DOHH2 (cell line): Measurements from ENCODE around the gene IRX1.

Source experiments
- H3F3A ChIP-seq: fragments of 200-600 bp; sonication (generic), shearing (Covaris generic); 2 replicates; pipeline ENCODE4 v1.6.0; 2016; ENCODE audit warnings: antibody characterized with exemption, mild to moderate bottlenecking; ENCODE audit not compliant: control insufficient read depth, insufficient read depth
- H3K27ac ChIP-seq: fragments of 200-600 bp; sonication (generic); 2 replicates; pipeline ENCODE4 v1.5.1; 2014; ENCODE audit warnings: low read depth, mild to moderate bottlenecking, low read length, moderate library complexity
- H3K27me3 ChIP-seq: fragments of 200-600 bp; sonication (generic); 2 replicates; pipeline ENCODE4 v1.6.1; 2014; ENCODE audit warnings: mild to moderate bottlenecking, low read length, mixed read lengths; ENCODE audit not compliant: control insufficient read depth
- H3K36me3 ChIP-seq: fragments of 200-600 bp; sonication (generic); 2 replicates; pipeline ENCODE4 v1.6.1; 2014; ENCODE audit warnings: mild to moderate bottlenecking, low read length, moderate library complexity, mixed read lengths; ENCODE audit not compliant: control insufficient read depth
- H3K4me1 ChIP-seq: fragments of 200-600 bp; sonication (generic); 2 replicates; pipeline ENCODE4 v1.6.1; 2014; ENCODE audit warnings: mild to moderate bottlenecking, low read length, mixed read lengths; ENCODE audit not compliant: control insufficient read depth
- H3K4me2 ChIP-seq: fragments of 200-600 bp; sonication (generic); 2 replicates; pipeline ENCODE4 v1.6.0; 2014; ENCODE audit warnings: mild to moderate bottlenecking, low read length, moderate library complexity
- H3K4me3 ChIP-seq: fragments of 200-600 bp; sonication (generic); 2 replicates; pipeline ENCODE4 v1.5.1; 2014; ENCODE audit warnings: mild to moderate bottlenecking, low read length, mixed read lengths
- H3K79me2 ChIP-seq: fragments of 200-600 bp; sonication (generic); 2 replicates; pipeline ENCODE4 v1.6.1; 2014; ENCODE audit warnings: mild to moderate bottlenecking, low read length, mixed read lengths; ENCODE audit not compliant: control insufficient read depth
- H3K9me2 ChIP-seq: fragments of 200-600 bp; sonication (generic); replicated peaks from 2 replicates; pipeline ENCODE4 v1.6.1; 2014; ENCODE audit warnings: mild to moderate bottlenecking, low read length, mixed read lengths; ENCODE audit not compliant: control insufficient read depth
- H3K9me3 ChIP-seq: fragments of 200-600 bp; sonication (generic); 2 replicates; pipeline ENCODE4 v1.6.1; 2014; ENCODE audit warnings: antibody characterized with exemption, low read length, mixed read lengths; ENCODE audit not compliant: control insufficient read depth, insufficient read depth
- H4K20me1 ChIP-seq: fragments of 200-600 bp; sonication (generic); 2 replicates; pipeline ENCODE4 v1.6.0; 2014; ENCODE audit warnings: low read depth, mild to moderate bottlenecking, antibody characterized with exemption, low read length, moderate library complexity; ENCODE audit not compliant: control insufficient read depth, insufficient read depth
- EZH2phosphoT487 ChIP-seq: fragments of 200-600 bp; sonication (generic); IDR thresholded peaks from 2 replicates; pipeline ENCODE4 v1.6.1; 2017; ENCODE audit warnings: borderline replicate concordance, mild to moderate bottlenecking, antibody characterized with exemption, low read length, moderate library complexity, mixed read lengths
- TF ChIP-seq, protein P1 (sequence below): fragments of 200-600 bp; sonication (generic); IDR thresholded peaks from one replicate; pipeline ENCODE4 v1.5.1; 2014; ENCODE audit warnings: antibody characterized with exemption, mild to moderate bottlenecking, low read depth, low read length; ENCODE audit not compliant: poor library complexity, severe bottlenecking

IRX1 gene

GRCh38 chr5:3642231-3642630 lies 46.6 kb downstream of the IRX1 start:
- no peaks in the 10 kb centered on the region for H3K36me3 ChIP-seq
- H3K9me3 ChIP-seq = no peaks in the 10 kb centered on the region; the same call in 1 of the 2 replicates
- no peaks in the 10 kb centered on the region for H4K20me1 ChIP-seq
- no peak overlapping the region for H3K4me2 ChIP-seq
- H3F3A ChIP-seq = no peaks in the 10 kb centered on the region
- no peaks in the 10 kb centered on the region for H3K4me1 ChIP-seq
- no peak overlapping the region for H3K27ac ChIP-seq
- no peaks in the 10 kb centered on the region for H3K79me2 ChIP-seq
- TF ChIP-seq EZH2phosphoT487 = no peak
- TF ChIP-seq, protein P1, sequence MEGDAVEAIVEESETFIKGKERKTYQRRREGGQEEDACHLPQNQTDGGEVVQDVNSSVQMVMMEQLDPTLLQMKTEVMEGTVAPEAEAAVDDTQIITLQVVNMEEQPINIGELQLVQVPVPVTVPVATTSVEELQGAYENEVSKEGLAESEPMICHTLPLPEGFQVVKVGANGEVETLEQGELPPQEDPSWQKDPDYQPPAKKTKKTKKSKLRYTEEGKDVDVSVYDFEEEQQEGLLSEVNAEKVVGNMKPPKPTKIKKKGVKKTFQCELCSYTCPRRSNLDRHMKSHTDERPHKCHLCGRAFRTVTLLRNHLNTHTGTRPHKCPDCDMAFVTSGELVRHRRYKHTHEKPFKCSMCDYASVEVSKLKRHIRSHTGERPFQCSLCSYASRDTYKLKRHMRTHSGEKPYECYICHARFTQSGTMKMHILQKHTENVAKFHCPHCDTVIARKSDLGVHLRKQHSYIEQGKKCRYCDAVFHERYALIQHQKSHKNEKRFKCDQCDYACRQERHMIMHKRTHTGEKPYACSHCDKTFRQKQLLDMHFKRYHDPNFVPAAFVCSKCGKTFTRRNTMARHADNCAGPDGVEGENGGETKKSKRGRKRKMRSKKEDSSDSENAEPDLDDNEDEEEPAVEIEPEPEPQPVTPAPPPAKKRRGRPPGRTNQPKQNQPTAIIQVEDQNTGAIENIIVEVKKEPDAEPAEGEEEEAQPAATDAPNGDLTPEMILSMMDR = no peak
- no peak overlapping the region for H3K4me3 ChIP-seq
- H3K9me2 ChIP-seq = no peaks in the 10 kb centered on the region
- no peaks in the 10 kb centered on the region for H3K27me3 ChIP-seq

DNA sequence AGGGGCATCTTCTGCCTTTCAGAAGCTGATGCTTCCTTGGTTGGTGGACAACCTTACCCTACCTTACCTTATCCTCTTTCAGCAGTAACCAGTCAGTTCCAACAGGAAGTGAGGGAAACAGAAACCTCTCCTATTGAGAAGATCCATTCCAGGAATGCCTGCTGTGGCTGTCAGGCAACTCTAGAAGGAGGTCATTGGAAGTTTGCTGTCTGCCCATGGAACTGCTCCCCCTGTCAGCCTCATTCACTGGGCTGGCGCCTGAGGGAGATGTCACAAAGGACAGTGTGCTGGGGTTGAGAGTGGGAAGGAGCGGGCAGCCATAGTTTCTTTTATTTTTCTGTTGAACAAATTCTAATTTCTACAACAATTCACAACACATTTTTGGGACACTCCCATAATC lies 54.7 kb downstream of the IRX1 start:
- H3K36me3 ChIP-seq = no peaks in the 10 kb centered on the region
- H3K4me3 ChIP-seq = no peak overlapping the region
- H3K4me1 ChIP-seq = no peaks in the 10 kb centered on the region
- no peak overlapping the region for H3K27ac ChIP-seq
- H4K20me1 ChIP-seq = no peaks in the 10 kb centered on the region
- H3F3A ChIP-seq = no peaks in the 10 kb centered on the region
- H3K27me3 ChIP-seq = no peaks in the 10 kb centered on the region
- H3K9me3 ChIP-seq = no peaks in the 10 kb centered on the region; the same call in 1 of the 2 replicates
- H3K4me2 ChIP-seq = no peak overlapping the region
- no peaks in the 10 kb centered on the region for H3K9me2 ChIP-seq
- H3K79me2 ChIP-seq = no peaks in the 10 kb centered on the region
- no peak for TF ChIP-seq EZH2phosphoT487
- TF ChIP-seq, protein P1 = no peak

DNA sequence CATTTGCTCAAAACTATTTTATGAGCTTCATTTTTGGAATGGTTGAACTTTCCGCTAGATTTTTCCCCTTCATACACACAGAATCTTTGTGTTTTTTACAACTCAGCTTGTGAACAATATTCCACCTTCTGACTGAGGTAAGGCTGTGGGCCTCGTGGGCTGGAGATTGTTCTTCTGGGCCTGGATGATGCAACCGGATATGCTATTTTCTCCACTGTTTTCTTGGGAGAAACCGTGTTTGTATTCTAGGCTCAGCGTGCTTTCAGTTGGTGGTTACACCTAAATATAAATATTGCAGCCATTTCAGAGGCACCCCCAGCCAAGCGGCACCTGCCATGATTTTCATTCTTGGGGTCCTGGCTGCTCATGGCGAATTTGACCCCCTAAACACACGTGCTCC lies 55.2 kb downstream of the IRX1 start:
- H3K79me2 ChIP-seq = no peaks in the 10 kb centered on the region
- no peaks in the 10 kb centered on the region for H3K27me3 ChIP-seq
- no peak for TF ChIP-seq EZH2phosphoT487
- TF ChIP-seq, protein P1 = no peak
- H3K36me3 ChIP-seq = no peaks in the 10 kb centered on the region
- no peak overlapping the region for H3K4me2 ChIP-seq
- no peaks in the 10 kb centered on the region for H3K9me2 ChIP-seq
- H4K20me1 ChIP-seq = no peaks in the 10 kb centered on the region
- H3K4me1 ChIP-seq = no peaks in the 10 kb centered on the region
- no peaks in the 10 kb centered on the region; the same call in 1 of the 2 replicates for H3K9me3 ChIP-seq
- H3K27ac ChIP-seq = no peak overlapping the region
- no peaks in the 10 kb centered on the region for H3F3A ChIP-seq
- H3K4me3 ChIP-seq = no peak overlapping the region
